Effector memory CD8-positive, alpha-beta T cell (primary cell): Measurements from ENCODE around the gene CUL1.

Experiments used
- ATAC-seq: fragments of 150-1000 bp; cut with Tn5 transposase; replicated peaks from 2 replicates; pipeline ENCODE4 v1.10.0; 2021; ENCODE audit warnings: mild to moderate bottlenecking, moderate library complexity
- DNase-seq, 3 experiments: peaks; one replicate each; pipeline ENCODE4 v3.0.0; 2021
- H3K27ac Mint-ChIP-seq, 2 donors: one replicate each; pipeline ENCODE4 v1.8.0; 2022; ENCODE audit warnings: mild to moderate bottlenecking in 2 of 2, mixed read lengths in 2 of 2, moderate library complexity in 2 of 2
- H3K27me3 Mint-ChIP-seq, 2 donors: one replicate each; pipeline ENCODE4 v1.8.0; 2022; ENCODE audit warnings: mixed read lengths in 2 of 2
- H3K36me3 Mint-ChIP-seq: one replicate; pipeline ENCODE4 v1.8.0; 2022; ENCODE audit warnings: mild to moderate bottlenecking, moderate library complexity, mixed read lengths; ENCODE audit not compliant: insufficient read depth
- H3K4me1 Mint-ChIP-seq, 2 donors: one replicate each; pipeline ENCODE4 v1.8.0; 2022; ENCODE audit warnings: low read depth in 2 of 2, mixed read lengths in 2 of 2
- H3K4me3 Mint-ChIP-seq, 2 donors: one replicate each; pipeline ENCODE4 v1.8.0; 2022; ENCODE audit warnings: mild to moderate bottlenecking in 2 of 2, mixed read lengths in 2 of 2, moderate library complexity in 2 of 2
- H3K9me3 Mint-ChIP-seq, 2 donors: one replicate each; pipeline ENCODE4 v1.8.0; 2022; ENCODE audit warnings: mixed read lengths in 2 of 2

The CUL1 gene

DNA sequence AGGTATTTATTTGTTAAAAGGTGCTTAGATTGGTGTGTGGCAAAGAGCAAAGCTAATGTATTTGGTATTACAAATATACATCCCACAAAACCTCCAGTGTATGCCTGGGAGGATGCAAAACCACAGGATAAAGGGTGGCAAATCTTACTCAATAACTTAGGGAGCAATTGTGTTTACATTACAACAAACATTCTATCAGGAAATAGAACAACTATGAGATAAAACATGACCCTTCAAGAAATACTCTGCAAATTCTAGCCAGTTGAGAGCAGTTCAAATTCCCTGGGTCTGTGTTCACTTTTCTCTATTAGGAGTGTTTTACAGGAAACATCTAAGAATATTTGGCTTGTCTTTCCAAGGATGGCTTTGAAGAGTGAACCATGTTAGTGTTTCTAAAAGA is 64.9 kb downstream of the CUL1 start:
- Mint-ChIP-seq H3K4me1 (peaks cover 2 to 4% of the 10 kb centered on the region in 2 donors), H3K27ac (peak overlapping the region in 1 of 2 donors; percentile 12), H3K9me3 (no peaks in the 10 kb centered on the region), H3K4me3 (no peak overlapping the region), H3K27me3 (no peaks in the 10 kb centered on the region), H3K36me3 (peaks cover 50% of the 10 kb centered on the region)
- ATAC-seq: no peak
- DNase-seq: no peak

DNA sequence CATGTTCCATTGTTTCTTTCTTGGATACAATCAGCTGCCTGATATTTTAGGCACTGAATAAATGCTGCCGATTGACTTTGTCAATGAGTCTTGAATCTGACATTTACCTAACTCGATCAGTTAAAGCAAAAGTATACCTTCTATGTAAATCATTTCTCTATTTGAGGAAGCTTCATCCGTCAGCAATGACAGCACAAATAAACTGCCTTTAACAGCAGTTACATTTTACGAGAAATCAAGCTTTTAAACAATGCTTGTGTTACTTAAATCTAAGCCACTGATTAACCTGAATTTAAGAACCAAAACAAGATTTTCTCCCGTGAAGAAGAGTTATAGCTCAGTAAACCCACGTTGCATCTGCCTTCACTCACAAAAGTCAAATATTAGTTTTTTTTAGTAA is 71.3 kb downstream of the CUL1 start:
- H3K27me3 Mint-ChIP-seq: no peaks in the 10 kb centered on the region
- no peak overlapping the region for H3K4me3 Mint-ChIP-seq
- H3K4me1 Mint-ChIP-seq: peaks cover 21 to 24% of the 10 kb centered on the region in 2 donors
- no peaks in the 10 kb centered on the region for H3K9me3 Mint-ChIP-seq
- DNase-seq (no peak), ATAC-seq (no peak)
- H3K27ac Mint-ChIP-seq: peak overlapping the region in 1 of 2 donors; percentile 58
- H3K36me3 Mint-ChIP-seq: peaks cover 54% of the 10 kb centered on the region

DNA sequence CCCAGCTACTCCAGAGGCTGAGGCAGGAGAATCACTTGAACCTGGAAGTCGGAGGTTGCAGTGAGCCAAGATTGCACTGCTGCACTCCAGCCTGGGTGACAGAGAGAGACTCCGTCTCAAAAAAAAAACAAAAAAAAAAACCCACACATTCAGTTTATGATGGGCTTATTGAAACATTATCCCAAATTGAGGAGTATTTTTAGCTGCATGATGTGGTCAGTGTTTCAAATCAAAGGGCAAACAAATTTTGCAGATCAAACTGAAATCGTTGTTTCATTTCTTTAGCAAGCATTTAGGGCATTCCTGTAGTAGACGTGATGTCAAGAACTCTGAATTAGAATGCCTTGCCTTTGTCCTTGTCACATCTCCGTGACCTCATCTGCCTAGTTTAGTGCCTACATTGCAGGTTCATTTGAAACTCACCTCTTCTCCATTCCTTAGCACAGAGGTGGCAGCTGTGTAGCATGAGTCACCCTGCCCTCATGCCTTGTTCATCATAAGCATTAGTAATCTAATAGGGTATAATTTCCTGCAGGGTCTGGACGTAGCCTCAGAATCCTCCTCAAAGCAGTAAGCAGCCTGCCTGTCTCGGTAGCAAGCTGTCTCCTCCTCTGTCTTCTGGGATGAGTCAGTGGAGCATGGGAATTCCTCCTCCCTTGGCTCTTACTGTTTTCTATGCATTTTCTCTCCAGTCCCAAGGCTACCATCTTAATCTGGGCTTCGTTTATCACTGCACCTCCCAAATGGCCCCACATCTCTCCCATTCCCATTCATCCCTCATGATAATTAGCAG is 73.8 kb downstream of the CUL1 start:
- Mint-ChIP-seq H3K27me3 (no peaks in the 10 kb centered on the region), H3K9me3 (no peaks in the 10 kb centered on the region), H3K4me1 (peaks cover 24 to 36% of the 10 kb centered on the region in 2 donors), H3K4me3 (peak overlapping the region; percentile 54 to 70), H3K27ac (peak overlapping the region; percentile 85 to 88), H3K36me3 (peaks cover 51% of the 10 kb centered on the region)
- DNase-seq: no peak
- no peak for ATAC-seq

DNA sequence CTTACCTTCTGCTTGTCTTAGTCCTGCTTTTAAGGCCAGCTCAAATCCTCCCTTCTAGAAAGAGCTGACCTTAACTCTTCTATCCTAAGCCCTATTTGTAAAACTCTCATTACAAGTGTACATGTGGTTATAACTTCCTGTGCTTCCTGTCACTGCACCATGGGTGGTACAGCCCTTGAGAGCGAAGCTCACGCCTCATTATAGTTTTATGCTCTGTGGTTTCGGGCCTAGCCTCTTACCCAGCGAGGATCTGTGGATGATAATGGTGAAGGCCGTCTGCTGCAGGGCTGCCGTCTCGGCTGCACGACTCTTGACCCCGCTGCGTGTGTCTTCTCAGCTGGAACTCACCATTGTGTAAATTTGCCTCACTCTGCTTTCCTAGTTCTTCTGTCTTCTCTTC is 74.6 kb downstream of the CUL1 start:
- Mint-ChIP-seq H3K9me3 (no peaks in the 10 kb centered on the region), H3K27me3 (no peaks in the 10 kb centered on the region), H3K27ac (peak overlapping the region; percentile 85 to 88), H3K4me3 (peak overlapping the region; percentile 54 to 70), H3K4me1 (peaks cover 24 to 37% of the 10 kb centered on the region in 2 donors), H3K36me3 (peaks cover 44% of the 10 kb centered on the region)
- ATAC-seq: peak; percentile 100
- peak; percentile 25 to 31 (median 29) for DNase-seq

DNA sequence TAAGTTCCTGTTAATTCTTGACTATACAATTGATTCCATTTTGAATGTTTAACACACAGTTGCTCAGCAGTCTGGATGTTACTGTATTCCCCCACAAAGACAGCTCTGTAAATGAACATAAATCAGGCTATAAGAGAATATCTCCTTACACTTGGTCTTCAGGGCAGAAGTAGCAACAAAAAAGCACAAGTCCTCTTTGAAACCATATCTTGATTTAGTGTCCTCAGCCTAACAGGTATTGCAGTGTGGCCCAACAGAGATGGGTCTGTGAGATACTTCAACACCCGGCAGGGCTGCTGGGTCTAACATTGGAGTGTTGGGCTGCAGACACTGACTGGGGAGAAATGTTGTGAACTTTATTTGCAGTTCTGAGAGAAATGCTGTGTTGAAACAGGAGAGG is 75.8 kb downstream of the CUL1 start:
- Mint-ChIP-seq H3K9me3 (no peaks in the 10 kb centered on the region), H3K36me3 (peaks cover 36% of the 10 kb centered on the region), H3K27ac (peak overlapping the region; percentile 85 to 88), H3K27me3 (no peaks in the 10 kb centered on the region), H3K4me1 (peaks cover 24 to 45% of the 10 kb centered on the region in 2 donors), H3K4me3 (no peak overlapping the region)
- ATAC-seq (no peak), DNase-seq (no peak)

DNA sequence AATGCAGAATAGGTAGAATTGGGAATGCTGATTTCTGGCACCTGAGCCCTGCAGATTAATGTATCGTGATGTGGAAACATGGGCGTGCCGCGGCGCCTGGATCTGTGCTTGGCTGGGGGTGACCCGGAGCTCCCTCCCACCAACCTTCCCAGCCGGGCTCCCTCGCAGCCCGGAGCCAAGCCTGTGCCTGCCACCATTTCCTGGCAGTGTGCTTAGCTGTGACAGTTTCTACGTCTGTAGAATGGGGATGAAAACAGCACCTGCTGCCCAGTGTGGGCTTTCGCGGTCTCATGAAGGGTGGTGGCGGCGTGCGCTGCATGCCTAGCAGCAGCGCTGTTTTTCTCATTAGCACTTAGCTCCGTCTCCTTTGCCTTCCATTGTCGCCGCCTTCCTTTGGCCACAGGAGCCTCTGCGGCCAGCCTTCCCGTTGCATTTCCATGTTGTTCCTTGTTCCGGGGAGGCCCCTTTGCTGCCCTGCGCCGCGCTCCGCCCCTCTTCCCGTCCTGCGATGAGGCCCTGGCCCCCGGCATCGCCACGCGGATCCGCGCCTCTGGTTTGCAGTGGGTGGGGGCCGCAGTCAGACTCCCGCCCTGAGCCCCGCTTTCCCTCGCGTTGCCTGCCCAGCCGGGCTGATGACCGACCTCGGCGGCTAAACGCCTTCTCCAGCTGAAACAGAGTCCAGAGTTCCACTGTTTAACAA is 84.2 kb downstream of the CUL1 start:
- ATAC-seq: no peak
- Mint-ChIP-seq H3K36me3 (peaks cover 34% of the 10 kb centered on the region), H3K4me1 (peaks cover 1 to 27% of the 10 kb centered on the region in 2 donors), H3K27me3 (no peaks in the 10 kb centered on the region), H3K27ac (no peak overlapping the region), H3K9me3 (no peaks in the 10 kb centered on the region), H3K4me3 (no peak overlapping the region)
- no peak for DNase-seq

DNA sequence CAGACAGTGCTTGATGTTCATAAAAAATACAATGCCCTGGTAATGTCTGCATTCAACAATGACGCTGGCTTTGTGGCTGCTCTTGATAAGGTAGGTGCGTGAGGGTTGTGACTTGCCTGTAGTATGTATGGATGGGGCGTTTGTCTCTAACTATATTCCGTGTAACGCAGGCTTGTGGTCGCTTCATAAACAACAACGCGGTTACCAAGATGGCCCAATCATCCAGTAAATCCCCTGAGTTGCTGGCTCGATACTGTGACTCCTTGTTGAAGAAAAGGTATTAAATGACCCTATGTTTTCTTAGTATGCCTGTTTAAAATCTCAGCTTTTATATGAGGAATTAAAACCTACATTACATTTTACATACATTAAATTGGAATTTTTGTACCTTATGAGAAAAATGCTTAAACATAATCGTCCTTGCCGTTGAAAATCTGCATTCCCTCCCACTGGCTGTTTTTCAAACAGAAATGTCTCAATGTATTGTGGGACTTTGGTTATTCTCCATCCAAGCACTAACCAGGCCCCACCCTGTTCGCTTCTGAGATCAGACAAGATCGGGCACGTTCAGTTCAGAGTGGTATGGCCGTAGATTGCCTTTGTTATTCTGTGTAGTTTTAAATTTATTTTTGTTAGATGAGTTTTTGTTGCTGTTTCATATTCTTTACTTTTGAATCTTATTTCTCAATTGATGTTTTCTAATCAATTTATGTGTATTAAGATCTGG is 85.3 kb downstream of the CUL1 start:
- peaks cover 1 to 23% of the 10 kb centered on the region in 2 donors for H3K4me1 Mint-ChIP-seq
- H3K27ac Mint-ChIP-seq: no peak overlapping the region
- no peaks in the 10 kb centered on the region for H3K27me3 Mint-ChIP-seq
- peaks cover 45% of the 10 kb centered on the region for H3K36me3 Mint-ChIP-seq
- no peak for ATAC-seq
- DNase-seq: no peak
- H3K9me3 Mint-ChIP-seq: no peaks in the 10 kb centered on the region
- H3K4me3 Mint-ChIP-seq: no peak overlapping the region

DNA sequence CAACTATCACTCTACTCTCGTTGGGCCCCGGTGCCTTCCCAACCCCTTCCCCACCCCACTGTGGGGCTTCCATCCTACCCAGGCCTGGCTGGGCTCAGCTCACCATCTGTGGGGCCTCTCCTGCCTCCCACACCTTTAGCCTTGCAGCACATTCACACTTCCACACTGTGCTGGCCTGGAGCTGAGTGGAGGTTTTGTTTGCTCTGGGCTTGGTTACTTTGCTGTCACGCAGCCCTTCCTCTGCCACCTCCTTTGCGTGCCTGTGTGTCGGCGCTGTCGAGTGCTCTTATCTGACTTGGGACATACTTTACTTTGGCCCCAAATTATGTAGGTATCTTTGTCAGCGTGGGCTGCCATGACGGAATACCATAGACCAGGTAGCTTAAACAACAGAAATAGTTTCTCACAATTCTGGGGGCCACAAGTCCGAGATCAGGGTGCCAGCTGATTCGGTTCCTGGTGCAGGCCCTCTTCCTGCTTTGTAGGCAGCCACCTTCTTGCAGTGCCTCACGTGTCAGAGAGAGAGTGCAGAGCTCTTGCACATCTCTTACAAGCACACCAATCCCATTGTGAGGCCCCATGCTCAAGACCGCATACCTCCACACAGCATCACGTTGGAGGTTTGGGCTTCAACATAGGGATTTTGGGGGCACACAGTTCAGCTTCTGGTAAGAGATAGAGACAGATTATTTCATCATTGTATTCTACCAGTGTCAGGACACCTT is 89.0 kb downstream of the CUL1 start:
- H3K27ac Mint-ChIP-seq: peak overlapping the region in 1 of 2 donors; percentile 59
- no peak for ATAC-seq
- peaks cover 1 to 9% of the 10 kb centered on the region in 2 donors for H3K4me1 Mint-ChIP-seq
- H3K27me3 Mint-ChIP-seq: no peaks in the 10 kb centered on the region
- no peaks in the 10 kb centered on the region for H3K9me3 Mint-ChIP-seq
- H3K36me3 Mint-ChIP-seq: peaks cover 55% of the 10 kb centered on the region
- no peak for DNase-seq
- no peak overlapping the region for H3K4me3 Mint-ChIP-seq

DNA sequence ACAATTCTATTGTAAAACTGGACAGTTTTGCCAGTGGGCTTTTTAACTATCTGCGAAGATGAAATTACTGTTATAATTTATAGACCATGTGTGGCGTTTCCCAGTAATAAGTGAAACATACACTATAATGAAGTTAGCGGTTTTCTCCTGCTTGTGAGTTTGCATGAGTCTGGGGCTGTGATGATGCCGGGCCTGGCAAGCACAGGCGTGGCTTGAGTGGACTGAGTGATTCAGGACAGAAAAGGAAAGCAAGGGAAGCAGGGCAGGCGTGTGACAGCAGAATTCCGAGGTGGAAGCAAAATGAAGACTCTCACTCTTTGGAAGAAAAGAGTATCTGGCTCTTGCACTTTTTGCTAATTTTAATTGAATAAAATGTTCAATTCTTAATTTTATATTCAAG is 90.5 kb downstream of the CUL1 start:
- no peaks in the 10 kb centered on the region for H3K27me3 Mint-ChIP-seq
- DNase-seq (no peak), ATAC-seq (no peak)
- peaks cover 65% of the 10 kb centered on the region for H3K36me3 Mint-ChIP-seq
- peaks cover 1 to 3% of the 10 kb centered on the region in 2 donors for H3K4me1 Mint-ChIP-seq
- no peak overlapping the region for H3K4me3 Mint-ChIP-seq
- no peaks in the 10 kb centered on the region for H3K9me3 Mint-ChIP-seq
- peak overlapping the region in 1 of 2 donors; percentile 59 for H3K27ac Mint-ChIP-seq

DNA sequence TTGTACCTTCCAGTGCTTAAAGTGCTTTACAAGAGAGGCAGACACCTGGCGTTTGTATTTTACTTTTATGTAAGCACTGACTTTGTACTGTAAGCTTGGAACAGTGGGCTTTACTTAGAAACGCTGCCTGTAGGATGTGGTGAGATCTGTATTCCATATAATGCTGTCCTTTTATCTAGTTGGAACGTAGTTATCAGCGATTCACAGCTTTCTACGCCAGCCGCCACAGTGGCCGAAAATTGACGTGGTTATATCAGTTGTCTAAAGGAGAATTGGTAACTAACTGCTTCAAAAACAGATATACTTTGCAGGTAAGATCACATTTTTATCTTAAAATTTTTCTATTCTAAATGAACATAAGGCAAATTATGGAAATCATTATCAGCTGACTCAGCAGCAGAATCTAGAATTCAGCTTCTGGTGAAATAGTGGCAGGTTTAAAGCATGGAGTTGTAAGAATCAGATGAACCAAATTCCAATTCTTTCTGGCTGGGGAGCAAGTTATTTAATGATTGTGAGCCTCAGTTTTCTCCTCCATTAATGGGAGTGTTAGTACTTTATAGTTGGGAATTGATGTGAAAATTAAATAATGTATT is 91.5 kb downstream of the CUL1 start:
- no peak for ATAC-seq
- Mint-ChIP-seq H3K4me3 (no peak overlapping the region), H3K27me3 (no peaks in the 10 kb centered on the region), H3K36me3 (peaks cover 69% of the 10 kb centered on the region), H3K27ac (no peak overlapping the region), H3K4me1 (peaks cover 1 to 3% of the 10 kb centered on the region in 2 donors), H3K9me3 (no peaks in the 10 kb centered on the region)
- DNase-seq: no peak

DNA sequence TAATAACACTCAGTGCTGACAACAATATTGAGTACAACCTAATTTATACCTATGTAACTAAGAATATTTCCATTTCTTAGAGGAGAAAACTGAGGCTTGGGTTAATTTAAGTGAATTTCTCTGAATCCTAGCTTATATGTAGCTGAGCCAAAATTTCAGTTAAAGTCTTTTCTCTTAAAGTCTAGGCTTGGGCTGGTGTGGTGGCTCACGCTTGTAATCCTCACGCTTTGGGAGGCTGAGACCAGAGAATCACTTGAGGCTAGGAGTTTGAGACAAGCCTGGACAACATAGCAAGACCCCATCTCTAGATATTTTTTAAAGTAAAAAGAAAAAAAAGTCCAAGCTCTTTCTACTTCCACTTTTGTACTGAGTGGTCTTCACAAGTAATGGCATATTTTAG is 92.1 kb downstream of the CUL1 start:
- H3K4me3 Mint-ChIP-seq: no peak overlapping the region
- no peaks in the 10 kb centered on the region for H3K27me3 Mint-ChIP-seq
- no peaks in the 10 kb centered on the region for H3K4me1 Mint-ChIP-seq
- peaks cover 69% of the 10 kb centered on the region for H3K36me3 Mint-ChIP-seq
- DNase-seq: no peak
- ATAC-seq: no peak
- H3K27ac Mint-ChIP-seq: no peak overlapping the region
- H3K9me3 Mint-ChIP-seq: no peaks in the 10 kb centered on the region

DNA sequence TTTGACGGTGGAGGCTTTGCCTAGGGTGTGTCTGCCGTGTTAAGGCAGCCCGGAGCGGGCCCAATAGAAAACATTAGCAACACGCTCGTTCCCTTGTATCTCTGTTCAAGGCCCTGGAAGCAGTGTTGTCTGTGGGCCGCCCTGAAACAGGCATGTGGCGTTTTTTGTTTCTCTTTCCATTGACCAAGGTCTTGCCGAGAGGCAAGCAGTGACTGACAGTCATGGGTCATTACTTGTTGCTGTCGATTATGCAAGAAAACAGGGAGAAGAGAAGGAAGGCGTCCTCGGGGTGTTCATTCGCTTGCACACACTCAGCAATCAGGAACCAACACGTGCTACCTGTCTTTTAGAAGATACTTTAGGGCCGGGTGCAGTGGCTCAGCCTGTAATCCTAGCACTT is 92.8 kb downstream of the CUL1 start:
- ATAC-seq: no peak
- Mint-ChIP-seq H3K36me3 (peaks cover 75% of the 10 kb centered on the region), H3K9me3 (no peaks in the 10 kb centered on the region), H3K4me1 (no peaks in the 10 kb centered on the region), H3K27ac (no peak overlapping the region), H3K4me3 (no peak overlapping the region), H3K27me3 (no peaks in the 10 kb centered on the region)
- no peak for DNase-seq

DNA sequence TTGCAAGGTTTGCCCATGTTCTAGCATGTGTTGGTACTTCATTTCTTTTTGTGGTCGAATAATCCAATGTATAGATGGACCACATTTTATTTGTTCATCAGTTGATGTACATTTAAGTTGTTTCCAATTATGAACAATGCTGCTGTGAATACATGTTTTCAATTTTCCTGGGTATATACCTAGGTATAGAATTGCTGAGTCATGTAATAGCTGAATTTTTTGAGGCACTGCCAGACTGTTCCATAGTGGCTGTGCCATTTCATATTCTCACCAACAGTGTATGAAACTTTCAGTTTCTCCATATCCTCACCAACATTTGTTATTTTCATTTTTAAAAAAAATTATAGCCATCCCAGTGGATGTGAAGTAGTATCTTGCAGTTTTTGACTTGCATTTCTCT is 94.9 kb downstream of the CUL1 start:
- H3K27me3 Mint-ChIP-seq: no peaks in the 10 kb centered on the region
- no peak for DNase-seq
- no peak overlapping the region for H3K4me3 Mint-ChIP-seq
- H3K36me3 Mint-ChIP-seq: peaks cover 69% of the 10 kb centered on the region
- no peaks in the 10 kb centered on the region for H3K4me1 Mint-ChIP-seq
- H3K9me3 Mint-ChIP-seq: no peaks in the 10 kb centered on the region
- no peak overlapping the region for H3K27ac Mint-ChIP-seq
- ATAC-seq: no peak
